ENCODE data around the gene MIB2.

GRCh38 chr1:1677718-1678580, 62.6 kb downstream of the MIB2 start:
- TF ChIP-seq SIN3A (IDR thresholded peaks at IDR 0.05; ENCODE audit: borderline replicate concordance, insufficient read depth, low read depth, low read length) (no peak), CTCF (IDR thresholded peaks at IDR 0.05) (no peak), POLR2AphosphoS5 (IDR thresholded peaks at IDR 0.05; ENCODE audit: low read depth, low read length) (no peak), REST (IDR thresholded peaks at IDR 0.05; ENCODE audit: insufficient read depth in 1 of 2, low read depth in 2 of 2, low read length in 1 of 2) (no peak), TCF7L2 (IDR thresholded peaks at IDR 0.05; ENCODE audit: low read depth, low read length) (no peak)
